ENCODE data around the gene SIN3B.

Gene SIN3B

DNA sequence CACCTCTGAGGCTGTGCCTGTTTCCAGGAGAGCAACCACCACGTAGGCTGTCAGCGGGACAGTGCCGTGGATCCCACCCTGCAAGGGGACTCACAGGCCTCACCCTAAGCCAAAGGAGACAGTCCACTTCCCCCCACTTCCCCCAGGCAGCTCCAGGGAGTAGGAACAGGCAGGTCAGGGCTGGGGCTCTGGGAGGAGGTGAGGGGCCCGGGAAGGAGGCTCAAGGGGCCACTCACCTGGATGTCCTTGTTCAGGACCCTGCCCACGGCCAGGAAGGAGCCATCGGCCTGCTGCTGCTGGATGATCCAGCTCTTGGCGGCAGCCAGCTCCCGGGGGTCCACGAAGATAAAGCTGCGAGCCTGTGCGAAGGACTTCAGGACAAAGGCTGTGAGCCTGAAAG is 85.2 kb downstream of the SIN3B start:
- no peak for TF ChIP-seq CTCF (IDR thresholded peaks at IDR 0.05; ENCODE audit: extremely low read depth, missing control alignments)
- DNase-seq (ENCODE audit: low spot score): no peak

- DNase-seq (ENCODE audit: low spot score): no peak
- no peak for TF ChIP-seq CTCF (IDR thresholded peaks at IDR 0.05; ENCODE audit: extremely low read depth, missing control alignments)
These were observed 85.9 kb downstream of the SIN3B start for GRCh38 chr19:16915135-16915534.

DNA sequence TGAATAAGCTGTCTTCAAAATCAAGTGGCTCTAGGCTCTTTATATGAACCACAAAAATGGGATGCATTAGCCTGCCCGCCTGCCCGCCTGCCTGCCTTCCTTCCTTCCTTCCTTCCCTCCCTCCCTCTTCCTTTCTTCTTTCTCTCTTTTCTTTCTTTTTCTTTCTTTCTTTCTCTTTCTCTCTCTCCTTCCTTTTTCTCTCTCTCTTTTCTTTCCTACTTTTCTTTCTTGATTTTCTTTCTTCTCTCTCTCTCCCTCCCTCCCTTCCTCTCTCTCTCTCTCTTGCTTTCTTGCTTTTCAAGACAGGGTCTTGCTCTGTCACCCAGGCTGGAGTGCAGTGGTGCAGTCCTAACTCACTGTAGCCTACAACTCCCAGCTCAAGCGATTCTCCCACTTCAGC is 86.5 kb downstream of the SIN3B start:
- no peak for DNase-seq (ENCODE audit: low spot score)
- TF ChIP-seq CTCF (IDR thresholded peaks at IDR 0.05; ENCODE audit: extremely low read depth, missing control alignments): no peak

GRCh38 chr19:16917401-16917800 is 88.2 kb downstream of the SIN3B start:
- TF ChIP-seq CTCF (IDR thresholded peaks at IDR 0.05; ENCODE audit: extremely low read depth, missing control alignments): no peak
- DNase-seq (ENCODE audit: low spot score): no peak

DNA sequence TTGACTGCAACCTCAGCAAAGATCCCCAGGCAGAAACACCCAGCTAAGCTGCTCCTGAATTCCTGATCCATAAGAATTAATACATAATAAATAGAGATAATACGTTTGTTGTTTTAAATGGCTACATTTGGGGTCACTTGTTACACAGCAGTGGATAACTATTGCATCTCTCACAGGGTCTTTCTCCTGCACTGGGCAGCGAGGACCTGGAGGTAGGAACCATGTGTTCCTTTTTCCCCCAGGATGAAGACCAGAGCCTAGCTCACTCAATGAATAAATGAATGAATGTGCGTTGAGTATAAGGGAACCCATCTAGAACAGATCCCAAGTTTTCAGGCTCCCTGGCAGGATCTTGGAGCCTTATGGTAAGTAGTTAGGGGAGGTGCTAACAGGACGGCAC is 90.3 kb downstream of the SIN3B start:
- DNase-seq (ENCODE audit: low spot score): no peak
- TF ChIP-seq CTCF (IDR thresholded peaks at IDR 0.05; ENCODE audit: extremely low read depth, missing control alignments): no peak

GRCh38 chr19:16920816-16921529 is 91.8 kb downstream of the SIN3B start:
- no peak for TF ChIP-seq CTCF (IDR thresholded peaks at IDR 0.05; ENCODE audit: extremely low read depth, missing control alignments)
- no peak for DNase-seq (ENCODE audit: low spot score)

GRCh38 chr19:16921766-16922591 is 92.8 kb downstream of the SIN3B start:
- no peak for TF ChIP-seq CTCF (IDR thresholded peaks at IDR 0.05; ENCODE audit: extremely low read depth, missing control alignments)
- DNase-seq (ENCODE audit: low spot score): no peak
